ENCODE data around the gene SLC4A2.

The SLC4A2 gene

GRCh38 chr7:151057989-151058780 is 1.2 kb upstream of the SLC4A2 start (continued):
- TF ChIP-seq KLF1 (tag by site-specific recombination; IDR thresholded peaks at IDR 0.05) (peak; percentile 34; the same call in 1 of the 2 replicates), ZNF335 (tag by site-specific recombination; conservative IDR thresholded peaks at IDR 0.05) (peak; percentile 87), ZNF610 (tag by site-specific recombination; IDR thresholded peaks at IDR 0.05; ENCODE audit: borderline replicate concordance) (0 out of 2 replicates have a peak, but pooled peaks have one; percentile 19), BCL11A (tag by site-specific recombination; IDR thresholded peaks at IDR 0.05; ENCODE audit: low read depth) (peak; percentile 77), ZNF521 (tag by site-specific recombination; IDR thresholded peaks at IDR 0.05) (no peak), ZBTB17 (tag by site-specific recombination; IDR thresholded peaks at IDR 0.05) (peak; percentile 99), KLF8 (tag by site-specific recombination; IDR thresholded peaks at IDR 0.05) (peak; percentile 70; the same call in 1 of the 2 replicates), IKZF3 (tag by site-specific recombination; IDR thresholded peaks at IDR 0.05) (peak; percentile 99), ZNF266 (tag by site-specific recombination; IDR thresholded peaks at IDR 0.05; ENCODE audit: low read depth) (no peak), PATZ1 (tag by site-specific recombination; IDR thresholded peaks at IDR 0.05) (peak; percentile 82), MEIS1 (CRISPR knock-in tag; IDR thresholded peaks at IDR 0.05; ENCODE audit: borderline replicate concordance) (no peak), ZNF302 (tag by site-specific recombination; IDR thresholded peaks at IDR 0.05; ENCODE audit: low read depth) (no peak), ZNF670 (tag by site-specific recombination; IDR thresholded peaks at IDR 0.05; ENCODE audit: low read depth) (no peak), ZNF785 (tag by site-specific recombination; IDR thresholded peaks at IDR 0.05) (0 out of 2 replicates have a peak, but pooled peaks have one; percentile 23), ZNF366 (tag by site-specific recombination; conservative IDR thresholded peaks at IDR 0.05) (no peak), ZBTB20 (tag by site-specific recombination; IDR thresholded peaks at IDR 0.05) (peak; percentile 98), YY2 (tag by site-specific recombination; IDR thresholded peaks at IDR 0.05) (0 out of 2 replicates have a peak, but pooled peaks have one; percentile 28), ZNF629 (tag by site-specific recombination; IDR thresholded peaks at IDR 0.05) (peak; percentile 98), KLF16 (tag by site-specific recombination; IDR thresholded peaks at IDR 0.05) (peak; percentile 52), GFI1B (tag by site-specific recombination; IDR thresholded peaks at IDR 0.05) (no peak), ZNF76 (tag by site-specific recombination; IDR thresholded peaks at IDR 0.05; ENCODE audit: borderline replicate concordance, low read depth) (peak; percentile 99), ZNF341 (tag by site-specific recombination; IDR thresholded peaks at IDR 0.05; ENCODE audit: low read depth) (peak; percentile 99), WT1 (tag by site-specific recombination; IDR thresholded peaks at IDR 0.05) (peak; percentile 51; the same call in 1 of the 2 replicates), ZNF530 (tag by site-specific recombination; IDR thresholded peaks at IDR 0.05; ENCODE audit: low read depth) (no peak)
- TF ChIP-seq, protein P1, sequence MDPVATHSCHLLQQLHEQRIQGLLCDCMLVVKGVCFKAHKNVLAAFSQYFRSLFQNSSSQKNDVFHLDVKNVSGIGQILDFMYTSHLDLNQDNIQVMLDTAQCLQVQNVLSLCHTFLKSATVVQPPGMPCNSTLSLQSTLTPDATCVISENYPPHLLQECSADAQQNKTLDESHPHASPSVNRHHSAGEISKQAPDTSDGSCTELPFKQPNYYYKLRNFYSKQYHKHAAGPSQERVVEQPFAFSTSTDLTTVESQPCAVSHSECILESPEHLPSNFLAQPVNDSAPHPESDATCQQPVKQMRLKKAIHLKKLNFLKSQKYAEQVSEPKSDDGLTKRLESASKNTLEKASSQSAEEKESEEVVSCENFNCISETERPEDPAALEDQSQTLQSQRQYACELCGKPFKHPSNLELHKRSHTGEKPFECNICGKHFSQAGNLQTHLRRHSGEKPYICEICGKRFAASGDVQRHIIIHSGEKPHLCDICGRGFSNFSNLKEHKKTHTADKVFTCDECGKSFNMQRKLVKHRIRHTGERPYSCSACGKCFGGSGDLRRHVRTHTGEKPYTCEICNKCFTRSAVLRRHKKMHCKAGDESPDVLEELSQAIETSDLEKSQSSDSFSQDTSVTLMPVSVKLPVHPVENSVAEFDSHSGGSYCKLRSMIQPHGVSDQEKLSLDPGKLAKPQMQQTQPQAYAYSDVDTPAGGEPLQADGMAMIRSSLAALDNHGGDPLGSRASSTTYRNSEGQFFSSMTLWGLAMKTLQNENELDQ (tag by site-specific recombination; IDR thresholded peaks at IDR 0.05; ENCODE audit: low read depth): no peak
